ENCODE data around the gene TNS3.
"Not testable (repeated sequence)": the region's sequence is repeated elsewhere in the genome, so short reads cannot be mapped to it uniquely, and the experiment has no call there.

The TNS3 gene

DNA sequence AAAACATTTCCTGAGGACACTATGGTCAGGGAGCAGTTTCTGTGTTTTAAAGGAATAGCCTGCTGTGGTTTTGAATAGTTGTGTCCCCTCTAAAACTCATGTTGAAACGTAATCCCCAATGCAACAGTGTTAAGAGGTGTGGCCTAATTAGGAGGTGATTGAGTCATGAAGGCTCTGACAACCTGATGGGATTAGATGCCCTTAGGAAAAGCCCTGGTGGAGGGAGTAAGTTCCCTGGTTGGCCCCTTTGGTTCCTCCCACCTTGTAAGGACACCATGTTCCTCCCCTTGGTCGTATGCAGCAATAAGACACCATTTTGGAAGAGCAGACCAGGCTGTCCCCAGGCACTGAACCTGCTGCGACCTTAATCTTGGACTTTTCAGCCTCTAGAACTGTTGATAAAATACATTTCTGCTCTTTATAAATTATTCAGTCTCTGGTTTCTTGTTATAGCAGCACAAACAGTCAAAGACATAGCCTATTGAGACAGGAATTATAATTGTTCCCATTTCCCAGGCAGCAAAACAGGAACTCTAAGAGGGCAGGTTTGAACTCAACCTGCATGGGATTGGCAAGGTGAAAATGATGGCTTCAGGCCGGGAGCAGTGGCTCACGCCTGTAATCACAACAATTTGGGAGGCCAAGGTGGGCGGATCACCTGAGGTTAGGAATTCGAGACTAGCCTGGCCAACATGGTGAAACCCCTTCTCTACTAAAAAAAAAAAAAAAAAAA is 20.5 kb upstream of the TNS3 start:
- DNase-seq (ENCODE audit: low read depth): no peak

DNA sequence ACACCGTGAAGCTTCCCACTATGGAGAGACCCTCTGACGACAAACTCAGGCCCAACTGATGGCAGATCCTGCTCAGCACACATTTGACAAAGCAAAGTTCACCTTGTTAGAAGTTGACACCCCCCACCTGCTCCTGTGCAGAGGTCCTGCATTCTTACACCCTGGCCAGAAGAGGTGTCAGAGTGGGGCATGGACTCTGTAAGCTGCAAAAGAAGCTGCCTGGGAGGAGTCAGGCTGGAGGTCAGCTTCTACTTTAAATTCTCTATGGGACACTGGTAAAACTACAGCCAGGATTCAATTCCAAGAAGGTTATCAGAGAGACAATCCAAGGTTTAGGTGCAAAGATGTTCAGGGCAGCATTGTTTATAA is 20.0 kb upstream of the TNS3 start:
- no peak for DNase-seq (ENCODE audit: low read depth)

DNA sequence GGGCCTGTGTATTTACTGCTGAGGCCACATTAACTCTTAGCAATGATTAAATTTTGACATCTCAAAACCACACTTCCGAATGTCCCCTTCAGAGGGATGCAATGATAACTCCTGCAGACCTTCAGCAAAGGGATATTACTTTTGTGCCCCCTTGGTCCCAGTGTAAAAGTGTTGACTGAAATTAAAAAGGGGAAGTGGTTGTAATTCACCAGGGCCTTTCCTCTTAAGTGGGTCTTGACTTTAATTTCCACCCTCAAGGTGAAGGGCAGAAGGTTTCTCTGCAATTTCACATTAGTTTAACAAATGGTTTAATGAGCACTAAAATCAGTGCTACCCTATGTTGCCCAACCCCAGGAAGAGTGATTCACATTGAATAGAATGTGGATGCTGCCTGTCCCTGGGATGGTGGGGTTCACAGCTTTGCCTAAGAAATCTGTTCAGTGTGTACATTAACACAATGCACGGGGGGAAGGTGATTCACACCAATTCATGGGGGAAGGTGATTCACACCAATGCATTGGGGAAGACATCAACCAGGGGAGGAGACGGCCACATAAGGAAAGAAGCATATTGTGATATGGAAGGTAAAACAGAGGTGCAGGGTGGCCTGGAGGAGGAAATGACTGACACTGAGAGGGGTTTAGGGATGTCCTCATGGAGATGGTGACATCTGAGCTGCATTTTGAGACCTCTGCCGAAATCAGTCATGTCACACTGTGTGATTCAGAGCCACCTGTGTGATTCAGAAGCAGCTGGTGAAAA is 19.4 kb upstream of the TNS3 start:
- DNase-seq (ENCODE audit: low read depth): peak; percentile 98

DNA sequence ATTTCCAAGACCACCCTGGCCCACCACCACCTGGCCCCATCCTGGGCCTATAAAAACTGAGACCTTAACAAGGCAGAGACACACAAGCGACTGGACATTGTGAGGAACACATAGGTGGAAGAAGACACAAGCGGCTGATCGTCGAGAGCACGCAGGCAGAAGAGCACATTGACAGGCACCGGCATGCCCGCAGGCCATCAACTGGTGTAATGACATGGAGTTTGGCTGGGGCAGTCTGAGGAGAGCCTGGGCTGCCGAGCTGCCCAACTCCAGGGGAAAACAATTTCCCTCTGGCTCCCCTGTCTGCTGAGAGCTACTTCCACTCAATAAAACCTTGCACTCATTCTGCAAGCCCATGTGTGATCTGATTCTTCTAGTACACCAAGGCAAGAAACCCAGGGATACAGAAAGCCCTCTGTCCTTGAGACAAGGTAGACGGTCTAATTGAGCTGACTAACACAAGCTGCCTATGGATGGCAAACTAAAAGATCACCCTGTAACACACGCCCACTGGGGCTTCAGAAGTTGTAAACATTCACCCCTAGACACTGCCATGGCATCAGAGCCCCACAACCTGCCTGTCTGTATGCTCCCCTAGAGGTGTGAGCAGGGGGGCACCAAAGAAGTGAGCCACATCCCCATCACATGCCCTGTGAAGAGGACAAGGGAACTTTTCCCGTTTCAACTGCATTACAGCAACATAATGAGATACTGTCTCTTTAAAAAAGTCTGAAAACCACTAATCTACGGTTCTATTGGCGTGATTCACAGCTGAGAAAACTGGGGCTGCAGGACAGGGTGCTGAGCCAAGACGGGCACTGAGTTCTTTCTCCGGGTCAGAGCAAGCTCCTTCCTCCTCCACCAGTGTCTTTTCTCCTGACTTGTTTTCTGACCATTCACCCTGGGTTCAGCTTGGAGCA is 18.5 kb upstream of the TNS3 start:
- peak; percentile 92 for DNase-seq (ENCODE audit: low read depth)

DNA sequence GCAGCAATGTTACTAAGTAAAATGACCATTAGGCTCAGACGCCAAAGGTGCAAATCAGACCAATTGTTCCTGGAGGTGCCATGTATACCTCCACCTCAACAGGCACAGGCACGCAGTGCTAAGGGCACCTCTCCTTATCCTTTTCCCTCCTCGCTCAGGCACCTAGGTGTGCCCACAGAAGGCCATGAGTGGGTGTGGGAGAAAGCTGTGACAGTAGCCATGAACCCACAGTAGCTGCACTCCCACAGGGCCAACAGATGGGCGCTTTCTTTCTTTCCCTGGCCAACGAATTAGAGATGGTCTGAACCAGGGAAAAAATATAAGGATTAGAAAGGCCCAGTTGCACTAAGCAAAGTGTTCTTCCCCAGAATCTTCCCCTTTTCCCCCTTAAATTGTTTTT is 15.5 kb upstream of the TNS3 start:
- no peak for DNase-seq (ENCODE audit: low read depth)

DNA sequence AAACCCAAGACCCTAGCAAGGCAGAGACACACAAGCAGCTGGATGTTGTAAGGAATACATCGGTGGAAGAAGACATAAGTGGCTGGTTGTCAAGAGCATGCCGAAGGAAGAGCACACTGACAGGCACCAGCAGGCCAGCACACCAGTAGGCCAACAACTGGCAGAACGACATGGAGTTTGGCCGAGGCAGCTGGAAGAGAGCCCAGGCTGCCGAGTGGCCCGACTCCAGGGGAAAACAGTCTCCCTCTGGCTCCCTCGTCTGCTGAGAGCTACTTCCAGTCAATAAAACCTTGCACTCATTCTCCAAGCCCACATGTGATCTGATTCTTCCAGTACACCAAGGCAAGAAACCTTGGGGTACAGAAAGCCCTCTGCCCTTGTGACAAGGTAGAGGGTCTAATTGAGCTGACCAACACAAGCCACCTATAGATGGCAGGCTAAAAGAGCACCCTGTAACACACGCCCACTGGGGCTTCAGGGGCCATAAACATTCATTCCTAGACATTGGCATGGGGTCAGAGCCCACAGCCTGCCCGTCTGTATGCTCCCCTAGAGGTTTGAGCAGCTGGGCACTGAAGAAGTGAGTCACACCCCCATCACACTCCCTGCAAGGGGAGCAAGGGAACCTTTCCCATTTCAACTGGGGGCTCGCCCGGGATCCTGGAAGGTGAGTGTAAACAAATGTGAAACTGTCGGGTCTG is 14.7 kb upstream of the TNS3 start:
- DNase-seq (ENCODE audit: low read depth): no peak

DNA sequence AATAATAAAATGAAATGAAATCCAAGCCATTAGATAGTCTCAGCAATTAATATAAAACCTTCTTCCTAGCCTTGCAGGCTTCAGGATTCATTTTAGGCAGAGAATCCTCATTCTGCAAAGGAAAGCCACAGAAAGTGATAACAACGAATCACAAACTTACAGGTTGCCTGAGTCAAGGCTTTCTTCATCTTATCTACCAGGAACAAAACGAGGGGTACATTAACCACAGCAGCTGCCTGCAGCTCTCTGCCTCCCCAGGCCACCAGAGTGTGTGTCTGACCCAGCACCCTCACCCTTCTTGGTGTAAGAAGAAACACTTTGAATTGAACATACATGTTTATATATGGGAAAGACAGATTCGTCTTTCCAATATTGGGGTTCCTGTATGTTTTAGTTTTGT is 12.5 kb upstream of the TNS3 start:
- no peak for DNase-seq (ENCODE audit: low read depth)

DNA sequence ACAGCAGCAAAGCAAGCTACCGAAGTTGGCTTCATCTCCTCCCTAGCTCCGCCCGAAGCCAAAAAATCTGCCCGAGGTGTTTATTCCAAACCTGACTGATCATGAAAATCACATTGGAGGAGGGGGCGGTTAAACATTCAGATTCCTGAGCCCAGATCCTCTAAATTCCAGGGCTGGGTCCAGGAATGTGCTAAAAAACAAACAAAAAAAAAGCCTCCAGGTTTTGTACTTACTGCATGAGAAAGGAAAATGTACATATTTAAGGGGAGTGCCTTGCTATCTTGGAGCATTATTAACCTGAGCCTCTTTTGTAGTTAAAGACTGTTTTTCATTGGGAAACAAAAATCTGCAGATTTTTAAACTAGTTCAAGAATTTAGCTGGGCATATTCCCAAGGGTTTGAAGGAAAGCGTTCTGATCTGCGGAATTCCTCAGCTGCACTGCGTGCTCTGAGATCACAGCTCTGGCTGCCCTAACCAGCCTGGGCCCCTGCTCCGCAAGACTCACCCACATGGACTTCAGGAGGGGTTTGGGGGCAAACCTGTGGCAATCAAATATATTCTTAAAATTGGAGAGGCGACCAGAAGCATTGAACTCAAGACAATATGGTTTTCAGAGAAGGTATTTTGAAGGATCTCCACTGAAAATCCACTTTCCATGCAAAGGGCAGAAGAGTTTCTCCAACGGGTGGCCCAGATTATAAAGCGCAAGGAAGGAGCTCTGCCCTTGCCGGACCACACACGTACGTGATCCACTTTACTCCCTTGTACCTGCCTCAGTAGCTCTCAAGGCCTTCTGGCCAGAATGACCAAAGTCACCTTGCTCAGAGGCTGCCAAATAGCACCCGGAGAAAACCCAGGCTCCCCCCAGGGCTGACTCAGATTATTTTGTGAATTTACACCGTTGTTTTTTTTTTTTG is 10.0 kb upstream of the TNS3 start:
- DNase-seq (ENCODE audit: low read depth): peak; percentile 71

DNA sequence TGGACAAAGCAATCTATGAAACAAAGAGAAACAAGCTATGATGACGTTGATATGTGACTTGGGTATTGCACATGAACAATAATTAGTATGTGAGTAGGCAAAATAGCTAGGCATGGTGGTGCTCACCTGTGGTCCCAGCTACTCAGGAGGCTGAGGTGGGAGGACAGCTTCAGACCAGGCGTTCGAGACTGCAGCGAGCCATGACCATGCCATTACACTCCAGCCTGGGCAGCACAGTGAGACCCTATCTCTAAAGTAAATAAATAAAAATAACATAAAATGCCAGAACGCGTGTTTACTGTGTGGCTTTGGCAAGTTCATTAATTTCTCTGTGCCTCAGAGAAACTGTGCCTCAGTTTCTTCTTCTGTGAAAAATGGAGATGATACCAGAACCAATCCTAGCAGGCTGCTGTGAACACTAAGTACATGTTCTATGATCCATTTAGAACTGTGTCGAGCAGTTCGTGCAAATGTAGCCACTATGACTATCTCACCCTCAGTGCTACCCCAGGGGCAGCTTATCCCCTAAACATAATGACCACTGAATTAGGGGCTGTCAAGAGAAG is 9.3 kb upstream of the TNS3 start:
- DNase-seq (ENCODE audit: low read depth): no peak

DNA sequence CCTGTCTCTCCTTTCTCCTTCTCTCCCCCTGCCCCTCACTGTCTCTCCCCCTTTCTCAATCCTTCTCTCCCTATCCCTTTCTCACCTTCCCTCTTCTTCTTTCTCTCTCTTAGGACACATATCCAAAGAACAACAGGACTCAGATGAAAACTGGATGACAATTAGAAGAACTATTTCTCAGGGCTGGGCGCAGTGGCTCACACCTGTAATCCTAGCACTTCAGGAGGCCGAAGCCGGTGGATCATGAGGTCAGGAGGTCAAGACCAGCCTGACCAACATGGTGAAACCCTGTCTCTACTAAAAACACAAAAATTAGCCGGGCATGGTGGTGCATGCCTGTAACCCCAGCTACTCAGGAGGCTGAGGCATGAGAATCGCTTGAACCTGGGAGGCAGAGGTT is 8.3 kb upstream of the TNS3 start:
- DNase-seq (ENCODE audit: low read depth): not testable (repeated sequence)

DNA sequence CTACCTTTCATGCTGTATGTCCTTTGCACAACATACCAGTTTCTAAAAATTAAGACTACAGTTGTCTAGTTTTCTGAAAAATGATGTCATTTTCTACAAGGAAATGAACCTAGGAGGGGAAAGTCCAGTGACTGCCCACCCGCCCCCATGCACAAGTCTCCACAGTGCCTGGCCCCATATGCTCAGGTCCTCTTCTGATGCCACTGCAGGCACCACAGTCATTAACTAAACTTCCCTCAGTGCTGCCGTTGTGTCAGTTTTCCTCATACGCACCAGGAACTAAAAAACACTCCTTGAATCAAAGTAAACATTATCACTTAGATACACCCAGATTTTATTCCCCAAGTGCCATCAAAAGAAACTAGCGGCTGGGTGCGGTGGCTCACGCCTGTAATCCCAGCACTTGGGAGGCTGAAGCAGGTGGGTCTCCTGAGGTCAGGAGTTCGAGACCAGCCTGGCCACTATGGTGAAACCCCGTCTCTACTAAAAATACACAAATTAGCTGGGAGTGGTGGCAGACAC is 6.9 kb upstream of the TNS3 start:
- DNase-seq (ENCODE audit: low read depth): no peak

DNA sequence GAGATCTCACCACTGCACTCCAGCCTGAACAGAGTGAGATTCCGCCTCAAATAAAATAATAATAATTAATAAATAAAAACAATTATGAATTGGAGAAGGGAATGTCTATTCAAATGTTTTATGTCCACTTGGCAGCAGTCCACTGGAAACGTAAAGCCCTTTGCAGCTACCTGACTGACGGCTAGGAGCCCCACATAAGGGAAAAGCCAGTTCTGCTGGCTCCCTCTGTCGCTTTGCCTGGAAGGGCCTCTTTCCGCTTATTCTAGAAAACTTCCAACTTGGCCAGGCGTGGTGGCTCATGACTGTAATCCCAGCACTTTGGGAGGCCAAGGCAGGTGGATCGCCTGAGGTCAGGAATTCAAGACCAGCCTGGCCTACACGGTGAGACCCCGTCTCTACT is 6.1 kb upstream of the TNS3 start:
- no peak for DNase-seq (ENCODE audit: low read depth)

DNA sequence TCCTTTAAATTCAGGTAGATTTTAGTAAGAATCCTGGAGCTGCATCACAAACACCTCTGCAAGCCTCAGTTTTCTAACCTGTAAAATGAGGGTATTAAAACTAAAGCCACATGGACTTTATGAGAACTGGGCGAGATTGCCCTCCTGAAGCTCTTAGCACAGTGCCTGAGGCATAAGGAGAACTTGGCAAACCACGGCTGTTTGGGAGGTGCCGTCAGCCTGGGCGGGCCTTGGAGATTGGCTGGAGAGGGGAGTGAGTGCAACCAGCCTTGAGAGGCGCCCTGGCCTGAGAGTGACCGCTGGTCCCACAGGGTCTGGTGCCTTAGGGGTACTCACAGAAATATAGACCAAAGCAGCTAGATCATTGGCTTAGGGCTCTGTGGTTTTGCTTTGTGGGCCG is 5.4 kb upstream of the TNS3 start:
- DNase-seq (ENCODE audit: low read depth): no peak

DNA sequence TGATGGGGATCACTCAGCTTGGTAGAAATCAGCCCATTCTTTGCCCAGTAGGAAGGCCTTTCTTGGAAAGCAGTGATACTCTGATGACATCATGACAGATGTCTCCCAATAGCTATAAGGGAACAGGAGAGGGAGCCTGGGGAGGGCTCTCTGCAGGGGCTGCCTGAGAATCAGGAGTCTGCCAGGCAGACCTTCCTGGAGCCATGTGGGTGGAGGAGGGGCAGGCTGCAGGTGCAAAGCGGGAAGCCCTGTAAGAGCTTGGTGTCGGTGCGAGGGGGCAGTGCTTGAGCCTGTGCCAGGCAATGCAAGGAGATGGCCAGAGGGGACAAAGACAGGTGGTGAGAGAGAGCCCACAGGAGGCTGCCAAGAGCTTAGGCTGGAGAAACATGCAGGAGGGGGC is 5.0 kb upstream of the TNS3 start:
- DNase-seq (ENCODE audit: low read depth): no peak

DNA sequence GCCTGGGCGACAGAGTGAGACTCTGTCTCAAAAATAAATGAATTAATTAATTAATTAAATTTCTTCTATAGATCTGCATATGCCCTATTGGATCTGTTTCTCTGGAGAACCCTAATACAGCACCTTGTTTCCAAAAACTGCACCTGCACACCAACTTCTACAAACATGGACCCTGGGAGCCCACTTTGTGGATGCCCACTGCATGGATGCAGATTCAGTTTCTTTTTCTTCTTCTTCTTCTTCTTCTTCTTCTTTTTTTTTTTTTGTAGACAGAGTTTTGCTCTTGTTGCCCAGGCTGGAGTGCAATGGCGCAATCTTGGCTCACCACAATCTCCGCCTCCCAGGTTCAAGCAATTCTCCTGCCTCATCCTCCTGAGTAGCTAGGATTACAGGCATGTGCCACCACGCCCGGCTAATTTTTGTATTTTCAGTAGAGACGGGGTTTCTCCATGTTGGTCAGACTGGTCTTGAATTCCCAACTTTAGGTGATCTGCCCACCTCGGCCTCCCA is 4.3 kb upstream of the TNS3 start:
- not testable (repeated sequence) for DNase-seq (ENCODE audit: low read depth)

DNA sequence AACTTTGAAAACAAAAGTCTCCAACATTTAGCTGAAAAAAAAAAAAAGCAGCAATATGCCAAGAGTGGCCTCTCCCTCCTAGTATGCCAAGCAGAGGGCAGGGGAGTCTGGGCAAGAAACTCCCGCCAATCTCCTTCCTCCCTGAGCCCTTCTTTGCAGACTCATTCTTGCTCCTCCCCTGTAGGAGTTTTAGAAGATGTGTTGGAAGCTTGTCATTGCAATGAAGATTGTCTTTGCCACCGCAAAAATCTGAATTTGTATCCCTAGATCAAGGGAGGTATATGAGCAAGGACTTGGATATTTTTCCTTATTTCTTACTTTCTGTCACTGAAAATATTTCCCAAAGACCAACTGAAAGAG is 2.6 kb upstream of the TNS3 start:
- no peak for DNase-seq (ENCODE audit: low read depth)

DNA sequence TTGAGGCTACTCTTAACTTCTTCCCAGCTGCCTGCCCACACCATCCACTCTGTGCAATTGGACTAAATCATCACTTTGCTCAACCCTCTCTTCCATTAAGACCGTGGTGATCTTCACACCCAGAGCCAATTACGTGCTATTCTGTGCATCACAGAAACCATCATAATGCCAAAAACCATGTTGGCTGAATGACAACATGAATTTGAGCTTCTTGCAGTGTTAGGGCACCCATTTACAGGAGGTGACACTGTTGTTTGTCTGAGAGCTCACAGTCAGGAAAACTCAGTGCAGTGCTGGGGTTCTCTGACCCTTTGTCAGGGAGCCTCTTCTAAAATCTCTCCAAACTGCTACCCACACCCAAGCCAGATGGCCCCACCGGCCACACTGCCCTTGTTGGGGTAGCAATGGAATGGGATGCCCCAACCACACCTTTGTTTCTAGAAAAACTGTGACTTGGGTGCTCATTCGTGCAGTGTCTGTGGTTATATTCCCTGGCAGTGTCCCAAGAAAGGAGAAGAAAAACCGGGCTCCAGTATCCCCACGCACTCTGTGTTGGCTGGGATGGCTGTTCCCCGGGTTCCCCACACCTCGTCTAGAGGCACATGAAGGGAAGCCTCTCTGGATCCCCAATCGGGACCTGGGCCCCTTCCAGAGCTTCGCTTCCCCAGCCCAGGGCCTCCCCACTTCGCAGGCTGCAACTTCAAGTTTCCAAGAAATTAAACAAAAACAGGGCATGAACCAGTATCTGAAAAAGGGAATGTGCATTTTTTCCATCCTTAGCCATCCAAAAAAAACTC is 2.0 kb upstream of the TNS3 start:
- no peak for DNase-seq (ENCODE audit: low read depth)

DNA sequence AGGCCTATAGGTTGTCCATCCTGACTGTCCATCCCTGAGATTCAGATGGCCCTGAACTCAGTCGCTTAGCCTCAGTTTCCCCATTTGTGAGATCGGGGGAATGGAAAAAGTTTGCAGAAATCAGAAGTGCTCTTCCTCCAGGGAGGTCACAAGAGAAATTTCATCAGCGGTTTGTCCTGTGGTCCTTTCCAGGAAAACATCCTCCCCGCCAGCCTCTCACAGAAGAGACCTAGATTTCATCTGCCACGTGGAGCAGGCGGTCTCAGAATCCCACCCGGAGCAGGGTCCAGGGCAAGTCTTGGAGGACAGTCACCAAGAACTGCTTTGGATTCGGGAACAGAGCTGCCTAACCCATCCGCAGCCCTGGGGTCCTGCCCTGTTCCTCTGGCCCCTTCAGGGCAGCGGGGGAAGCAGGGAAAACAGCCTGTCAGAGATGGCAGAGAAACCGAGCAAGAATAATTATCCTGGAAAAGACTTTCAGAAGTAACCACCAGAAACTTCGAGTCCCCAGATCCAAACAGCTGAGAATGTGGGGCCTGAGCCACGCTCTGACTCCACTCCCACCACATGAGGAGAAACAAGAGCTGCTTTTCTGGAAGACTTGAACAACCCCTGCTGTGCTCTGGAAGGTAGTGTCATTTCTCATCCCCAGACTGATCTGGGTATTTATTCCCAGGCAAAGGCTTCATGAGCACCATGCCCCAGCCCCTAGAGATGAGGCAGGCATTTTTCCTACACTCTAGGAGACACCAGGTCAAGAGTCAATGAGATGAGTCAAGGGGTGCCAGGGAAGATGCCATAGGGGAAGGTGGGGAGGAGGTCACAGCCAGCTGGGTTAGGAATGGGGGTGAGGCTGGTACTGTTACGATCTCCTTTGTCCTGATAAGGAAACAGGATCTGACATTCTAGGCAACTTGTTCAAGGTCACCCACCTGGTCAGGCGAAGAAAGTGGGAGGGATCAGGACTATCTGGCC is 1.1 kb upstream of the TNS3 start:
- DNase-seq (ENCODE audit: low read depth): no peak

Data from iris pigment epithelial cell (primary cell).